Activated naive CD8-positive, alpha-beta T cell treated with anti-CD3 and anti-CD28 coated beads, Interleukin-2, amount 10 ng/mL, durations not matched to agents 7 days and 5 days (primary cell): Measurements from ENCODE around the gene CDKN1A. TPM values are rescaled to one million over a fixed set of nuclear protein-coding genes. Genes with fewer than 3 reads are reported as not detected.
"Not testable (repeated sequence)": the region's sequence is repeated elsewhere in the genome, so short reads cannot be mapped to it uniquely, and the experiment has no call there.

Experiments
- ATAC-seq: fragments of 150-1000 bp; cut with Tn5 transposase; one replicate; pipeline ENCODE4 v1.10.0; 2021; ENCODE audit warnings: low read depth, moderate library complexity
- POLR2A ChIA-PET: fragments of 350-600 bp; sonication (Branson Sonifier 250); formaldehyde crosslinking; loops from one replicate; lab custom pipeline; 2021; ENCODE audit warnings: antibody characterized with exemption; lab: Charles Lee
- DNase-seq: peaks from one replicate; pipeline ENCODE4 v3.0.0; 2021
- H3K27ac Mint-ChIP-seq: one replicate; pipeline ENCODE4 v1.8.0; 2022; ENCODE audit warnings: mild to moderate bottlenecking, mixed read lengths
- H3K27me3 Mint-ChIP-seq: one replicate; pipeline ENCODE4 v1.8.0; 2022; ENCODE audit warnings: mild to moderate bottlenecking, moderate library complexity, mixed read lengths
- H3K36me3 Mint-ChIP-seq: one replicate; pipeline ENCODE4 v1.8.0; 2021; ENCODE audit warnings: mild to moderate bottlenecking, mixed read lengths
- H3K4me1 Mint-ChIP-seq: one replicate; pipeline ENCODE4 v1.8.0; 2021; ENCODE audit warnings: mixed read lengths
- H3K4me3 Mint-ChIP-seq: one replicate; pipeline ENCODE4 v1.8.0; 2022; ENCODE audit warnings: mild to moderate bottlenecking, moderate library complexity, mixed read lengths
- H3K9me3 Mint-ChIP-seq: one replicate; pipeline ENCODE4 v1.8.0; 2021; ENCODE audit warnings: mixed read lengths
- total RNA-seq, 2 experiments: library from RNA; stranded (reverse); gene quantifications; one replicate each; pipeline ENCODE4 v1.2.3, GENCODE V29; 2021

CDKN1A gene
- total RNA-seq, 2 experiments from 2014 or later = 25.1 to 25.9 TPM

GRCh38 chr6:36643977-36644376, 34.5 kb upstream of the CDKN1A start:
- no peak for ATAC-seq
- no peaks in the 10 kb centered on the region for H3K36me3 Mint-ChIP-seq
- no peaks in the 10 kb centered on the region for H3K9me3 Mint-ChIP-seq
- DNase-seq = no peak
- no peaks in the 10 kb centered on the region for H3K4me1 Mint-ChIP-seq
- POLR2A ChIA-PET = no interaction called here
- H3K27me3 Mint-ChIP-seq = peaks cover 8% of the 10 kb centered on the region
- no peak overlapping the region for H3K4me3 Mint-ChIP-seq
- H3K27ac Mint-ChIP-seq = no peak overlapping the region

DNA sequence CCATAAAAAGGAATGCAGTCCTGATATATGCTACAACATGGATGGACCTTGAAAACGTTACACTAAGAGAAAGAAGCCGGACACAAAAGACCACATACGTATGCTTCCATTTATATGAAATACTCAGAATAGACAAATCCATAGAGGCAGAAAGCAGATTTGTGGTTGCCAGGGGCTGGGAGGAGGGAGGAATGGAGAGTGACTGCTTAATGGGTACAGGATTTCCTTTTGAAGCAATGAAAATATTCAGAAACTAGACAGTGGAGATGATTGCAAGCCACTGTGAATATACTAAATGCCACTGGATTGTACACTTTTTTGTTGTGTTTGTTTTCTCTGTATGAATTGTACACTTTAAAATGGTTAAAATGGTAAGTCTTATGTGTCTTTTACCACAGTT, 29.4 kb upstream of the CDKN1A start:
- Mint-ChIP-seq H3K9me3 (no peaks in the 10 kb centered on the region), H3K4me1 (no peaks in the 10 kb centered on the region), H3K4me3 (no peak overlapping the region), H3K27me3 (peaks cover 31% of the 10 kb centered on the region), H3K36me3 (no peaks in the 10 kb centered on the region), H3K27ac (no peak overlapping the region)
- ATAC-seq = no peak
- POLR2A ChIA-PET = no interaction called here
- DNase-seq = no peak

- Mint-ChIP-seq H3K4me1 (no peaks in the 10 kb centered on the region), H3K27me3 (peaks cover 38% of the 10 kb centered on the region), H3K4me3 (no peak overlapping the region), H3K9me3 (no peaks in the 10 kb centered on the region), H3K27ac (no peak overlapping the region), H3K36me3 (no peaks in the 10 kb centered on the region)
- DNase-seq (no peak), ATAC-seq (no peak)
- POLR2A ChIA-PET = no interaction called here
Observed at GRCh38 chr6:36649701-36650484, 28.6 kb upstream of the CDKN1A start.

- no peak for ATAC-seq
- H3K27me3 Mint-ChIP-seq = peaks cover 45% of the 10 kb centered on the region
Observed at GRCh38 chr6:36650848-36651478, 27.6 kb upstream of the CDKN1A start.

DNA sequence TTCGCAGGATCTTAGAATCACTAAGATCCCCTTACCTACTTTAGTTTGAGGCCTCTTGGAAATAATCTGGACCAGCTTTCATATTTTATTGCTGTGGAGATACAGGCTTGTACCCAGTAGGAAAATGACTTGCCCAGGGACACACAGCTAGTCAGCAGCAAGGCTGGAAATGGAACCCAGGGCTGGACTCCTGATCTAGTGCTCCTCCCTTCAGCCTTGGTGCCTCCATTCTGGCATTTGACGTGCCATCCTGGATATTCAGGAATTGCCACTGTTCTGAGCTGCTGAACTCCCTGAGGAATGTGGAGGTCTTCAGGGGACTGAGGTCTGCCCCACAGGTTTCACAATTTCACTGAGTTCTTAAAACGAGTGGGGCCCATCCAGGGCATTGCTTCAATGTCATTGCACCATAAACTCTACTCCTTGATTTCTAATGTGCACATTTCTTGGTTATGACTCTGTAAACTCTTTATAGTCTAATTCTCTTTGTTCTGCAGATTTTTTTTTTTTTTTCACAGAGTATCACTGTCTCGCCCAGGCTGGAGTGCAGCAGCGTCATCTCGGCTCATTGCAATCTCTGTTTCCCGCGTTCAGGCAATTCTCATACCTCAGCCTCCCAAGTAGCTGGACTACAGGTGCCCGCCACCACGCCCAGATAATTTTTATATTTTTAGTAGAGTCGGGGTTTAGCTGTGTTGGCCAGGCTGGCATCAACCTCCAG, 26.7 kb upstream of the CDKN1A start:
- DNase-seq (no peak), ATAC-seq (no peak)
- H3K27ac Mint-ChIP-seq = no peak overlapping the region
- peaks cover 4% of the 10 kb centered on the region for H3K4me1 Mint-ChIP-seq
- POLR2A ChIA-PET = no interaction called here
- no peak overlapping the region for H3K4me3 Mint-ChIP-seq
- no peaks in the 10 kb centered on the region for H3K36me3 Mint-ChIP-seq
- H3K9me3 Mint-ChIP-seq = no peaks in the 10 kb centered on the region
- peaks cover 49% of the 10 kb centered on the region for H3K27me3 Mint-ChIP-seq

More at GRCh38 chr6:36650848-36651478, 27.6 kb upstream of the CDKN1A start:
- POLR2A ChIA-PET = no interaction called here
- no peak overlapping the region for H3K27ac Mint-ChIP-seq
- H3K4me3 Mint-ChIP-seq = no peak overlapping the region
- no peaks in the 10 kb centered on the region for H3K9me3 Mint-ChIP-seq
- H3K36me3 Mint-ChIP-seq = no peaks in the 10 kb centered on the region
- no peak for DNase-seq
- H3K4me1 Mint-ChIP-seq = peaks cover 4% of the 10 kb centered on the region

GRCh38 chr6:36654469-36654868, 24.0 kb upstream of the CDKN1A start:
- H3K36me3 Mint-ChIP-seq, DNase-seq, H3K9me3 Mint-ChIP-seq, ATAC-seq, H3K4me1 Mint-ChIP-seq, H3K27ac Mint-ChIP-seq, POLR2A ChIA-PET, H3K4me3 Mint-ChIP-seq: not testable (repeated sequence)
- H3K27me3 Mint-ChIP-seq = peaks cover 58% of the 10 kb centered on the region

- Mint-ChIP-seq H3K9me3 (no peaks in the 10 kb centered on the region), H3K4me1 (peaks cover 4% of the 10 kb centered on the region), H3K27me3 (peaks cover 62% of the 10 kb centered on the region), H3K27ac (no peak overlapping the region), H3K36me3 (no peaks in the 10 kb centered on the region), H3K4me3 (no peak overlapping the region)
- DNase-seq = no peak
- ATAC-seq = no peak
- POLR2A ChIA-PET = interaction anchor here (1.0 kb wide), 1 partner anchor 40 kb away, joined by 4 read pairs; no protein-coding TSS in a partner anchor
Observed at GRCh38 chr6:36655085-36655724, 23.3 kb upstream of the CDKN1A start.

- no peak for ATAC-seq
- H3K27me3 Mint-ChIP-seq = peaks cover 58% of the 10 kb centered on the region
- no peaks in the 10 kb centered on the region for H3K9me3 Mint-ChIP-seq
Observed at GRCh38 chr6:36656441-36656840, 22.1 kb upstream of the CDKN1A start.

GRCh38 chr6:36657271-36657670, 21.2 kb upstream of the CDKN1A start:
- Mint-ChIP-seq H3K36me3 (no peaks in the 10 kb centered on the region), H3K9me3 (no peaks in the 10 kb centered on the region), H3K27me3 (peaks cover 53% of the 10 kb centered on the region), H3K4me3 (no peak overlapping the region), H3K4me1 (peaks cover 7% of the 10 kb centered on the region), H3K27ac (no peak overlapping the region)
- DNase-seq (no peak), ATAC-seq (no peak)
- POLR2A ChIA-PET = no interaction called here

More at GRCh38 chr6:36656441-36656840, 22.1 kb upstream of the CDKN1A start:
- no peak for DNase-seq
- Mint-ChIP-seq H3K27ac (no peak overlapping the region), H3K4me3 (no peak overlapping the region), H3K36me3 (no peaks in the 10 kb centered on the region), H3K4me1 (peaks cover 4% of the 10 kb centered on the region)
- POLR2A ChIA-PET = interaction anchor here (1.0 kb wide), 1 partner anchor 41 kb away, joined by 4 read pairs; no protein-coding TSS in a partner anchor

- DNase-seq = no peak
- Mint-ChIP-seq H3K27ac (no peak overlapping the region), H3K27me3 (peaks cover 49% of the 10 kb centered on the region), H3K4me1 (peaks cover 14% of the 10 kb centered on the region), H3K9me3 (no peaks in the 10 kb centered on the region), H3K4me3 (no peak overlapping the region), H3K36me3 (no peaks in the 10 kb centered on the region)
- no peak for ATAC-seq
- POLR2A ChIA-PET = no interaction called here
Observed at GRCh38 chr6:36657942-36658544, 20.5 kb upstream of the CDKN1A start.

DNA sequence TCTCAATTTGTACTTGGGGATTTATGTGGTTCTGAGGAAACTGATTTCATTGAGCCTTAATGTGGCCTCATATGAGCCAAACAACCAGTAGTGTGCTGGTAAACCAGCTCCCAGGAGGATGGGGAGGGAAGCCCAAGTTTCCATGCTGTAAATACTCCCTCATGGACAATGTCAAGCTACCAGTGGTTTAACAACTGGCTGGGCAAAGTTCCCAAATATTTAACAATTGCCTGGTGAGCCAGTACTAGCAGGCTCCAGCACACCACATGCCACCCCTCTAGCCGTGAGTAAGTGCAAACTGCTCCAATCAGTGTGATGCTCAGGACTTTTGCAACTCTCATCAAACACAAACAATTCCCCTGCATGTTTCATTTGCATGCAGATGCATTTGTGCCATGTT, 19.2 kb upstream of the CDKN1A start:
- DNase-seq (no peak), ATAC-seq (no peak)
- H3K36me3 Mint-ChIP-seq = no peaks in the 10 kb centered on the region
- H3K9me3 Mint-ChIP-seq = no peaks in the 10 kb centered on the region
- POLR2A ChIA-PET = no interaction called here
- peaks cover 18% of the 10 kb centered on the region for H3K4me1 Mint-ChIP-seq
- no peak overlapping the region for H3K27ac Mint-ChIP-seq
- H3K27me3 Mint-ChIP-seq = peaks cover 44% of the 10 kb centered on the region
- no peak overlapping the region for H3K4me3 Mint-ChIP-seq

- POLR2A ChIA-PET = no interaction called here
- H3K4me1 Mint-ChIP-seq = peaks cover 13% of the 10 kb centered on the region
- no peaks in the 10 kb centered on the region for H3K9me3 Mint-ChIP-seq
- H3K4me3 Mint-ChIP-seq = no peak overlapping the region
- ATAC-seq (no peak), DNase-seq (no peak)
- no peaks in the 10 kb centered on the region for H3K36me3 Mint-ChIP-seq
- H3K27ac Mint-ChIP-seq = no peak overlapping the region
- peaks cover 29% of the 10 kb centered on the region for H3K27me3 Mint-ChIP-seq
Observed at GRCh38 chr6:36660771-36661471, 17.6 kb upstream of the CDKN1A start.
